WTC11 (cell line): Measurements from ENCODE around the gene MYH11. TPM values are rescaled to one million over a fixed set of nuclear protein-coding genes. Genes with fewer than 3 reads are reported as not detected.

ENCODE experiments used
- ATAC-seq: fragments of 200-7000 bp; cut with Tn5 transposase; 2 replicates; pipeline ENCODE4 v1.10.0; 2021; ENCODE audit warnings: mild to moderate bottlenecking, moderate library complexity
- CTCF ChIA-PET: fragments of 300-600 bp; sonication (Branson Sonifier 250); formaldehyde crosslinking; loops from one replicate; lab custom pipeline; 2021; ENCODE audit warnings: antibody characterized with exemption; lab: Charles Lee
- POLR2A ChIA-PET: fragments of 350-600 bp; sonication (Branson Sonifier 250); formaldehyde crosslinking; loops from one replicate; lab custom pipeline; 2021; ENCODE audit warnings: antibody characterized with exemption; lab: Charles Lee
- DNase-seq: peaks from one replicate; pipeline ENCODE4 v3.0.0; 2021; ENCODE audit warnings: low spot score
- H3K27ac Mint-ChIP-seq: 2 replicates; pipeline ENCODE4 v1.8.0; 2021; ENCODE audit warnings: mixed read lengths
- H3K27me3 Mint-ChIP-seq: 2 replicates; pipeline ENCODE4 v1.8.0; 2021; ENCODE audit warnings: low read depth, mild to moderate bottlenecking, moderate library complexity, mixed read lengths
- H3K36me3 Mint-ChIP-seq: 2 replicates; pipeline ENCODE4 v1.8.0; 2021; ENCODE audit warnings: mixed read lengths
- H3K4me1 Mint-ChIP-seq: 2 replicates; pipeline ENCODE4 v1.8.0; 2022; ENCODE audit warnings: mixed read lengths
- H3K4me3 Mint-ChIP-seq: 2 replicates; pipeline ENCODE4 v1.8.0; 2021; ENCODE audit warnings: mild to moderate bottlenecking, moderate library complexity, mixed read lengths
- H3K9me3 Mint-ChIP-seq: 2 replicates; pipeline ENCODE4 v1.8.0; 2021; ENCODE audit warnings: mixed read lengths
- AFF4 ChIP-seq: sonication (generic); formaldehyde crosslinking; IDR thresholded peaks from 2 replicates; pipeline ENCODE4 v1.8.1; 2023; ENCODE audit warnings: mild to moderate bottlenecking, missing genetic modification reagents, borderline replicate concordance
- AR ChIP-seq: fragments of 250-450 bp; sonication (Bioruptor Pico); IDR thresholded peaks from 2 replicates; pipeline ENCODE4 v1.9.0; 2021; ENCODE audit warnings: mild to moderate bottlenecking
- ATF3 ChIP-seq: sonication (generic); formaldehyde crosslinking; conservative IDR thresholded peaks from 2 replicates; pipeline ENCODE4 v1.8.1; 2022; ENCODE audit warnings: mild to moderate bottlenecking, missing genetic modification reagents
- CREM ChIP-seq: sonication (generic); formaldehyde crosslinking; IDR thresholded peaks from 2 replicates; pipeline ENCODE4 v1.8.1; 2022; ENCODE audit warnings: mild to moderate bottlenecking, missing genetic modification reagents, moderate library complexity
- JAZF1 ChIP-seq: fragments of 250-450 bp; sonication (Bioruptor Pico); IDR thresholded peaks from 2 replicates; pipeline ENCODE4 v1.9.0; 2021; ENCODE audit warnings: moderate library complexity, mild to moderate bottlenecking, inconsistent platforms
- MAX ChIP-seq: sonication (generic); formaldehyde crosslinking; IDR thresholded peaks from 2 replicates; pipeline ENCODE4 v1.8.0; 2022; ENCODE audit warnings: mild to moderate bottlenecking, missing genetic modification reagents
- NFATC4 ChIP-seq: fragments of 250-450 bp; sonication (Bioruptor Pico); IDR thresholded peaks from 2 replicates; pipeline ENCODE4 v1.9.0; 2021; ENCODE audit warnings: mild to moderate bottlenecking
- NFE2L1 ChIP-seq: sonication (generic); formaldehyde crosslinking; IDR thresholded peaks from 2 replicates; pipeline ENCODE4 v1.8.1; 2023; ENCODE audit warnings: missing genetic modification reagents
- NR1H2 ChIP-seq: sonication (generic); formaldehyde crosslinking; IDR thresholded peaks from 2 replicates; pipeline ENCODE4 v1.9.0; 2021; ENCODE audit warnings: mild to moderate bottlenecking, moderate library complexity, missing genetic modification reagents
- NR3C1 ChIP-seq: sonication (generic); formaldehyde crosslinking; conservative IDR thresholded peaks from 2 replicates; pipeline ENCODE4 v1.8.1; 2023; ENCODE audit warnings: low read depth, mild to moderate bottlenecking, missing genetic modification reagents
- PRDM15 ChIP-seq: sonication (generic); formaldehyde crosslinking; IDR thresholded peaks from 2 replicates; pipeline ENCODE4 v1.8.0; 2022; ENCODE audit warnings: missing genetic modification reagents
- PRRX2 ChIP-seq: fragments of 250-450 bp; sonication (Bioruptor Pico); IDR thresholded peaks from 2 replicates; pipeline ENCODE4 v1.8.0; 2021; ENCODE audit warnings: mild to moderate bottlenecking
- TP53 ChIP-seq: sonication (generic); formaldehyde crosslinking; IDR thresholded peaks from 2 replicates; pipeline ENCODE4 v1.8.1; 2023; ENCODE audit warnings: mild to moderate bottlenecking, missing genetic modification reagents
- ZBTB43 ChIP-seq: sonication (generic); formaldehyde crosslinking; IDR thresholded peaks from 2 replicates; pipeline ENCODE4 v1.8.1; 2023; ENCODE audit warnings: mild to moderate bottlenecking, missing genetic modification reagents
- ZNF281 ChIP-seq: sonication (generic); formaldehyde crosslinking; IDR thresholded peaks from 2 replicates; pipeline ENCODE4 v1.8.0; 2023; ENCODE audit warnings: mild to moderate bottlenecking, missing genetic modification reagents
- ZNF317 ChIP-seq: sonication (generic); formaldehyde crosslinking; IDR thresholded peaks from 2 replicates; pipeline ENCODE4 v1.8.1; 2023; ENCODE audit warnings: low read depth, mild to moderate bottlenecking, moderate library complexity, missing genetic modification reagents, borderline replicate concordance
- ZNF671 ChIP-seq: fragments of 250-450 bp; sonication (Bioruptor Pico); IDR thresholded peaks from 2 replicates; pipeline ENCODE4 v1.8.0; 2021; ENCODE audit warnings: mild to moderate bottlenecking
- total RNA-seq: library from RNA; stranded (reverse); gene quantifications from 3 replicates; pipeline ENCODE4 v1.2.3, GENCODE V29; 2021

The MYH11 gene
- total RNA-seq, 1 experiment from 2014 or later, result 0.74 TPM

- TF ChIP-seq AR (CRISPR knock-in tag) (no peak), TP53 (CRISPR knock-in tag) (no peak), ZNF671 (CRISPR knock-in tag) (no peak), AFF4 (CRISPR knock-in tag) (no peak), ATF3 (CRISPR knock-in tag) (no peak)
These were observed 96.7 kb downstream of the MYH11 start (continued) for GRCh38 chr16:15760129-15760528.

GRCh38 chr16:15759070-15759469 lies 97.8 kb downstream of the MYH11 start:
- peaks cover 7% of the 10 kb centered on the region for H3K27me3 Mint-ChIP-seq
- H3K4me3 Mint-ChIP-seq, result no peak overlapping the region
- no peaks in the 10 kb centered on the region for H3K36me3 Mint-ChIP-seq
- ChIA-PET POLR2A (interaction anchor here (0.7 kb wide), 1 partner anchor 225 kb away, joined by 4 read pairs; no protein-coding TSS in a partner anchor), CTCF (interaction anchor here (0.6 to 1.3 kb wide), 4 partner anchors 19 to 369 kb away, joined by 3 read pairs; no protein-coding TSS in a partner anchor)
- DNase-seq (no peak), ATAC-seq (no peak)
- H3K4me1 Mint-ChIP-seq, result peaks cover 6% of the 10 kb centered on the region
- no peak overlapping the region for H3K27ac Mint-ChIP-seq
- H3K9me3 Mint-ChIP-seq, result peaks cover 3% of the 10 kb centered on the region; the same call in 1 of the 2 replicates
- TF ChIP-seq AR (CRISPR knock-in tag) (no peak), MAX (CRISPR knock-in tag) (no peak), JAZF1 (CRISPR knock-in tag) (no peak), ZNF317 (CRISPR knock-in tag) (no peak), NR3C1 (CRISPR knock-in tag) (no peak), NFATC4 (CRISPR knock-in tag) (no peak), CREM (CRISPR knock-in tag) (no peak), ZBTB43 (no peak), PRRX2 (CRISPR knock-in tag) (no peak), ZNF281 (CRISPR knock-in tag) (no peak), NR1H2 (CRISPR knock-in tag) (no peak), NFE2L1 (CRISPR knock-in tag) (no peak), PRDM15 (CRISPR knock-in tag) (no peak)
